ENCODE data around the gene AGPAT1.
"Not testable (repeated sequence)": the region's sequence is repeated elsewhere in the genome, so short reads cannot be mapped to it uniquely, and the experiment has no call there.

Gene AGPAT1

GRCh38 chr6:32189069-32189741 is 13.3 kb upstream of the AGPAT1 start:
- peak overlapping the region; percentile 81 to 97 for H3K4me3 ChIP-seq (ENCODE audit: low read depth in 1 of 2, low read length in 1 of 2)
- peaks cover 40% of the 10 kb centered on the region for H3K36me3 ChIP-seq
- H3K4me1 ChIP-seq (ENCODE audit: control insufficient read depth in 1 of 2, insufficient read depth in 1 of 2, low read depth in 1 of 2, low read length in 1 of 2) = peaks cover 53 to 61% of the 10 kb centered on the region in 2 experiments
- TF ChIP-seq, protein P1, sequence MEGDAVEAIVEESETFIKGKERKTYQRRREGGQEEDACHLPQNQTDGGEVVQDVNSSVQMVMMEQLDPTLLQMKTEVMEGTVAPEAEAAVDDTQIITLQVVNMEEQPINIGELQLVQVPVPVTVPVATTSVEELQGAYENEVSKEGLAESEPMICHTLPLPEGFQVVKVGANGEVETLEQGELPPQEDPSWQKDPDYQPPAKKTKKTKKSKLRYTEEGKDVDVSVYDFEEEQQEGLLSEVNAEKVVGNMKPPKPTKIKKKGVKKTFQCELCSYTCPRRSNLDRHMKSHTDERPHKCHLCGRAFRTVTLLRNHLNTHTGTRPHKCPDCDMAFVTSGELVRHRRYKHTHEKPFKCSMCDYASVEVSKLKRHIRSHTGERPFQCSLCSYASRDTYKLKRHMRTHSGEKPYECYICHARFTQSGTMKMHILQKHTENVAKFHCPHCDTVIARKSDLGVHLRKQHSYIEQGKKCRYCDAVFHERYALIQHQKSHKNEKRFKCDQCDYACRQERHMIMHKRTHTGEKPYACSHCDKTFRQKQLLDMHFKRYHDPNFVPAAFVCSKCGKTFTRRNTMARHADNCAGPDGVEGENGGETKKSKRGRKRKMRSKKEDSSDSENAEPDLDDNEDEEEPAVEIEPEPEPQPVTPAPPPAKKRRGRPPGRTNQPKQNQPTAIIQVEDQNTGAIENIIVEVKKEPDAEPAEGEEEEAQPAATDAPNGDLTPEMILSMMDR (IDR thresholded peaks at IDR 0.05) = no peak
- peak overlapping the region; percentile 95 for H3K27ac ChIP-seq
- no peaks in the 10 kb centered on the region for H3K9me3 ChIP-seq
- no peaks in the 10 kb centered on the region for H3K27me3 ChIP-seq

DNA sequence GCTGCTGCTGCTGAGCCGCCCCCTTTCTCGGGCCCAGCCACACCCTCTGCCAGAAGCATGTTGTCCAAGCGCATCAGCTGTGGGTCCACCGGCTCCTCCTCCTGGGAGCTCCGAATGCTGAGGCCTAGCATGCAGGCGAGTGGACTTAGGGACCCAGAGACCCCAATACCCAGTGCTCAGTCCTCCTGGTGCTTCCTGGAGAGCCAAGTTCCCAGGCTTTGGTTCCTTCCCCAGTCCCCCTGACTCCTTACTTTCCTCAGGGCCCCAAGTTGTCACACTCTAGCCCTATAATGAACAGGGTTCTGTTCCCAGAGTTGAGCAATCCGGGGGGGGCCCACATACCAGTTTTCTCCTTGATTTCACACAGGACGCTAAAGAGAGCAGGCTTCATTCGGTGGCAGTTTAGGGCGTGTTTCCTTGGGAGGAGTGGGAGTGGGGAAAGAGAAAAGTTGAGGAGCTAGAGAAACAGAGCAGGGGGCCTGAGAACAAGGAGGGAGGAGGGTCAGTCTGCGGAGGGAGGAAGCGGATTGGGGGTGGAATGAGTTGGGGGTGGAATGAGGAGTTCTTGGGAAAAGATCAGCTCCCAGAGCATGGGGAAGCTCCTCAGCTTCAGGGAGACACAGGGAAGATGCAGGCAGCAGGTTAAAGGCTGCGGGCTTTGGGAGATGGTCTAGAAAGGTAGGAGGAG is 12.6 kb upstream of the AGPAT1 start:
- Histone ChIP-seq H3K27ac (peak overlapping the region; percentile 95), H3K27me3 (no peaks in the 10 kb centered on the region), H3K4me1 (ENCODE audit: control insufficient read depth in 1 of 2, insufficient read depth in 1 of 2, low read depth in 1 of 2, low read length in 1 of 2) (peaks cover 51 to 54% of the 10 kb centered on the region in 2 experiments), H3K9me3 (no peaks in the 10 kb centered on the region), H3K36me3 (peaks cover 47% of the 10 kb centered on the region), H3K4me3 (ENCODE audit: low read depth in 1 of 2, low read length in 1 of 2) (peak overlapping the region; percentile 81 to 97)
- TF ChIP-seq, protein P1 (IDR thresholded peaks at IDR 0.05) = no peak

DNA sequence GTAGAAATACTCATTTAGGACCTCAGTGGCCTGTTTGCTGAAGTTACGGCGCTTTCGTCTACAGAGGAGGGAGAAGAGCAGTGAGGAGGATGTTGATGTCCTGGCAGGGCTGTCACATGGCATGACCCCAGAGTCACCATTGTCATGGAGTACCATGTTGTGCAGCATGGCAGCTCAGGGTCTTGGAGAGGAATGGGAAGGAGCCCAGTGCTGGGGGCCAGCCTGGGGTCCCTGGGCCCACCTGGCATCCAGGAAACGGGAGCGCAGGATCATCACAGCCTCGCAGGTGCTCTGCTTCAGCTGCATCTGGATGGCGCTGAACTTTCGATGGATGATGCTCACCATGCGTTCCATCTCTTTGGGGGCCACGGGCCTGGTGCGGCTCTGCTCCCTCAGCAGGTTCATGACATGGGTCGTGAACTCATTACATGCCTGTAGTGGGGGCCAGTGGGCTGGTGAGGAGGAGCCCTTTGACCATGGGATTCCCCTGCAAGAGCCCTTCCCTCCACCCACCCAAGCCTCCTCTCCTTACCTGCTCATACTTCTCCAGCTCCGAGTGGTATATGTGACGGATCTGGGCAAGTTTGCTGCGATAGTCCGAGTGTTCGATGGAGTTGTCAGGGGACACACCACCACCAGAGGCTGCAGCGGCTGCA is 12.0 kb upstream of the AGPAT1 start:
- Histone ChIP-seq H3K27ac (peak overlapping the region; percentile 95), H3K4me1 (ENCODE audit: control insufficient read depth in 1 of 2, insufficient read depth in 1 of 2, low read depth in 1 of 2, low read length in 1 of 2) (peaks cover 44 to 48% of the 10 kb centered on the region in 2 experiments), H3K36me3 (peaks cover 54% of the 10 kb centered on the region), H3K4me3 (ENCODE audit: low read depth in 1 of 2, low read length in 1 of 2) (peak overlapping the region; percentile 81 to 97)
- H3K9me3 ChIP-seq, H3K27me3 ChIP-seq: not testable (repeated sequence)

- Histone ChIP-seq H3K4me3 (ENCODE audit: low read depth in 1 of 2, low read length in 1 of 2) (peak overlapping the region; percentile 81 to 97), H3K4me1 (ENCODE audit: control insufficient read depth in 1 of 2, insufficient read depth in 1 of 2, low read depth in 1 of 2, low read length in 1 of 2) (peaks cover 47 to 48% of the 10 kb centered on the region in 2 experiments), H3K9me3 (no peaks in the 10 kb centered on the region), H3K36me3 (peaks cover 61% of the 10 kb centered on the region), H3K27ac (peak overlapping the region; percentile 95), H3K27me3 (no peaks in the 10 kb centered on the region)
- TF ChIP-seq, protein P1 (IDR thresholded peaks at IDR 0.05) = no peak
These were observed 11.3 kb upstream of the AGPAT1 start for GRCh38 chr6:32187009-32187709.

DNA sequence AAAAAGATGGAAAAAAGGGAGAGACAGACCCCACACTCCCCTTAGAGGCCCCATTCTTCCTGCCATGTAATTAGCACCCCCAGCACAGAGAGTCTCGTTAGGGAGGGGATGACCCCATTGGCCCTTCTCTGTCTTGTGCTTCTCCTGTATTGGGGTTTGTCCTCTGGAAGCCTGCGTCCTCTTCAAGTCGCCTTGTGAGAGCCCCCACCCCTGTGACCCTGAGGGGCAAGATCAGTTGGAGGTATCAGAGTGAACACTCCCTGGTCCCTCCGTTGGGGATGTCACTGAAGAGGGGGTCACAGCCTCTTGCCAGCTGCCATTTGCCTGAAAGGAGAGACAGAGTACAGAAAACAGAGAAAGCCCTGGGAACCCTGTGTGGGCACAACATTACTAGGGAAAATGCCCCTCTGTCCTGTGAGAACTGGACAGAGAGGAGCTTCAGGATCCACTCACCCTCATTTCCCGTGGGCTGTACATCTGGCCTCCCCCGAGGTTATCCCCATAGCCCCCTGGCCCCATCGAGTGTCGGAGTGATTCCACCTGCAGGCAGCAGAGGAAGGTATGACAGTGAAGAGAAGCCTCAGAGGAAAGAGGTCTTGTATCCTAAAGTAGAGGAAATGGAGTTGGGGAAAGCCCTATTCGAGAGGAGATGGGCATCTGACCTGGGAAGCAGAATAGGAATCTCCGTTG is 10.4 kb upstream of the AGPAT1 start:
- Histone ChIP-seq H3K4me1 (ENCODE audit: control insufficient read depth in 1 of 2, insufficient read depth in 1 of 2, low read depth in 1 of 2, low read length in 1 of 2) (peaks cover 41 to 48% of the 10 kb centered on the region in 2 experiments), H3K36me3 (peaks cover 68% of the 10 kb centered on the region), H3K27ac (peak overlapping the region; percentile 95), H3K4me3 (ENCODE audit: low read depth in 1 of 2, low read length in 1 of 2) (peak overlapping the region in 1 of 2 experiments; percentile 81)
- H3K27me3 ChIP-seq, H3K9me3 ChIP-seq: not testable (repeated sequence)

GRCh38 chr6:32185681-32186131 is 9.8 kb upstream of the AGPAT1 start:
- peaks cover 35 to 44% of the 10 kb centered on the region in 2 experiments for H3K4me1 ChIP-seq (ENCODE audit: control insufficient read depth in 1 of 2, insufficient read depth in 1 of 2, low read depth in 1 of 2, low read length in 1 of 2)

More at GRCh38 chr6:32185681-32186131, 9.8 kb upstream of the AGPAT1 start:
- Histone ChIP-seq H3K36me3 (peaks cover 68% of the 10 kb centered on the region), H3K27ac (peak overlapping the region; percentile 95), H3K4me3 (ENCODE audit: low read depth in 1 of 2, low read length in 1 of 2) (peak overlapping the region in 1 of 2 experiments; percentile 7)
- not testable (repeated sequence) for H3K27me3 ChIP-seq, H3K9me3 ChIP-seq

All from neutrophil (primary cell).